IPS-18c (cell line): ENCODE results near the gene LAMTOR5.

Experiments
- H3K4me3 ChIP-seq: 2 replicates; pipeline ENCODE4 v1.7.0; 2013; ENCODE audit warnings: low read depth, mild to moderate bottlenecking, low read length, moderate library complexity; ENCODE audit not compliant: insufficient read depth
- H3K9me3 ChIP-seq: one replicate; pipeline ENCODE4 v1.6.1; 2013; ENCODE audit warnings: mild to moderate bottlenecking, low read length, moderate library complexity; ENCODE audit not compliant: control insufficient read depth, insufficient read depth

Gene LAMTOR5

DNA sequence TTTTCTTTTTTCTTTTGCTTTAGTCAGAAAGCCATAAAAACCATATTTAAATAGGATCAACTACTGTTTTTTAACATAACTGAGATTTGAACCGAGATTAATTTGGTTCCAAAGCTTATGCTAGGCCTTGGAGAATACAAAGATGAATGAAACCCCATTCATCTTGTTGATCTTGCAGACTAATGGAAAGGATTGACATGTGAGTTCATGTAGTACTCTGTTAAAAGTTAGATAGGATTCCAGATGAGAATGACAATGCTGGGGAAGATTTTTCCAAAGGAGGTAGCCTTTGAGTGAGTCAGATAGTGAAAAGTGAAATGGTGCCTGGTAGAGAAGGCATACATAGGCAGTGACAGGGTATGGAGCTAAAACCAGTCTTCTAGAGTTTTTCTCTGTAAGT lies 45.6 kb downstream of the LAMTOR5 start:
- no peaks in the 10 kb centered on the region for H3K9me3 ChIP-seq

DNA sequence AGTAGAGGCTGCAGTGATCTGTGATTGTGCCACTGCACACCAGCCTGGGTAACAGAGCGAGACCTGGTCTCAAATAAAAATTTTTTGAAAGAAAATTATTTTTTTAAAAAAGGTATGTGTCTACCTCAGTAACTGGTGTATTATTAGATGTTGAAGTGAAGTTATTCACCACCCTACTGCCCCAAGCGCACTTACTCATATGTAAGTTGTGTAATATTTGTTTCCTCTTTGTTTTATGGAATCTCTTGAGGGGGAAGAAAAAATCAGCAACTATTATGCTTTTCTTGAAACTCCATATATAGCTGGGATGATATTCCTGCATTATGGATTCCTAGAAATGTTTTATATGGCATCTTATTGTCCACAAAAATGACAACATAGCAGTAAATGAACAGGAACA lies 47.1 kb downstream of the LAMTOR5 start:
- no peaks in the 10 kb centered on the region for H3K9me3 ChIP-seq
- no peak overlapping the region for H3K4me3 ChIP-seq

More for the DNA sequence above, 45.6 kb downstream of the LAMTOR5 start:
- no peak overlapping the region for H3K4me3 ChIP-seq

- no peak overlapping the region for H3K4me3 ChIP-seq
- no peaks in the 10 kb centered on the region for H3K9me3 ChIP-seq
Measured at GRCh38 chr1:110356379-110356778, 51.1 kb downstream of the LAMTOR5 start.

DNA sequence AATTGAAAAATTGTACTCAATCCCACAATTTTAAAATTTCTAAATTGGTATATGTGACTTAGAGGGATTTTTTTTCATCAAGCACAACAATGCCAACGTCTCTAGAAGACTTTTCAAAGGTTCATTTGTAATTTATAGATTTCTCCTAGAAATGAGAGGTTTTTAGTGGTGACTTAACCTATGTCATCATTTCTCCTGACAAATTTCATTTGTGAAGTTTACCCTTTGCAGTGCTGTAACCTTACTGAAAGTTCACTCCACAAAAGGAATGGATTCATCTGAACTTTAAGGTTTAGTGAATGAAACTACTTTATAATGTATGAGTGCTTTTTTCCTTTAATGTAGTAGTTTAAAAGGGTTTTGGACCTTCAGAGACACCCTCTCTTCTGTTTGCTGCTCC lies 52.2 kb downstream of the LAMTOR5 start:
- Histone ChIP-seq H3K4me3 (no peak overlapping the region), H3K9me3 (no peaks in the 10 kb centered on the region)
